ENCODE results near the gene KCNMA1. TPM values are rescaled to one million over a fixed set of nuclear protein-coding genes. Genes with fewer than 3 reads are reported as not detected.

Gene KCNMA1
- total and polyA plus RNA-seq, 10 donors = 9.3 to 114 (median 51.5) TPM

GRCh38 chr10:76880931-76881330, 756.7 kb downstream of the KCNMA1 start:
- Histone ChIP-seq H3K27ac (no peak overlapping the region), H3K9me3 (no peaks in the 10 kb centered on the region), H3K4me3 (no peak overlapping the region), H3K4me1 (peaks cover 0 to 32% (median 12%) of the 10 kb centered on the region in 6 donors), H3K27me3 (replicated peaks in 1 of 7) (no peaks in the 10 kb centered on the region), H3K36me3 (no peaks in the 10 kb centered on the region)
- TF ChIP-seq POLR2AphosphoS5 (IDR thresholded peaks at IDR 0.05) = no peak
- TF ChIP-seq POLR2A (IDR thresholded peaks at IDR 0.05) = no peak
- TF ChIP-seq, protein P1, sequence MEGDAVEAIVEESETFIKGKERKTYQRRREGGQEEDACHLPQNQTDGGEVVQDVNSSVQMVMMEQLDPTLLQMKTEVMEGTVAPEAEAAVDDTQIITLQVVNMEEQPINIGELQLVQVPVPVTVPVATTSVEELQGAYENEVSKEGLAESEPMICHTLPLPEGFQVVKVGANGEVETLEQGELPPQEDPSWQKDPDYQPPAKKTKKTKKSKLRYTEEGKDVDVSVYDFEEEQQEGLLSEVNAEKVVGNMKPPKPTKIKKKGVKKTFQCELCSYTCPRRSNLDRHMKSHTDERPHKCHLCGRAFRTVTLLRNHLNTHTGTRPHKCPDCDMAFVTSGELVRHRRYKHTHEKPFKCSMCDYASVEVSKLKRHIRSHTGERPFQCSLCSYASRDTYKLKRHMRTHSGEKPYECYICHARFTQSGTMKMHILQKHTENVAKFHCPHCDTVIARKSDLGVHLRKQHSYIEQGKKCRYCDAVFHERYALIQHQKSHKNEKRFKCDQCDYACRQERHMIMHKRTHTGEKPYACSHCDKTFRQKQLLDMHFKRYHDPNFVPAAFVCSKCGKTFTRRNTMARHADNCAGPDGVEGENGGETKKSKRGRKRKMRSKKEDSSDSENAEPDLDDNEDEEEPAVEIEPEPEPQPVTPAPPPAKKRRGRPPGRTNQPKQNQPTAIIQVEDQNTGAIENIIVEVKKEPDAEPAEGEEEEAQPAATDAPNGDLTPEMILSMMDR (IDR thresholded peaks at IDR 0.05 in 8 of 11, conservative IDR thresholded peaks at IDR 0.05 in 3 of 11) = no peak
- no peak for DNase-seq
- WGBS, 5 donors = 87 to 90% (median 88%) methylated on average over 4 of the region's 4 CpGs
- intact Hi-C loops (cut with DNase I; ENCODE audit: low total_unique reads) = no loop called here

DNA sequence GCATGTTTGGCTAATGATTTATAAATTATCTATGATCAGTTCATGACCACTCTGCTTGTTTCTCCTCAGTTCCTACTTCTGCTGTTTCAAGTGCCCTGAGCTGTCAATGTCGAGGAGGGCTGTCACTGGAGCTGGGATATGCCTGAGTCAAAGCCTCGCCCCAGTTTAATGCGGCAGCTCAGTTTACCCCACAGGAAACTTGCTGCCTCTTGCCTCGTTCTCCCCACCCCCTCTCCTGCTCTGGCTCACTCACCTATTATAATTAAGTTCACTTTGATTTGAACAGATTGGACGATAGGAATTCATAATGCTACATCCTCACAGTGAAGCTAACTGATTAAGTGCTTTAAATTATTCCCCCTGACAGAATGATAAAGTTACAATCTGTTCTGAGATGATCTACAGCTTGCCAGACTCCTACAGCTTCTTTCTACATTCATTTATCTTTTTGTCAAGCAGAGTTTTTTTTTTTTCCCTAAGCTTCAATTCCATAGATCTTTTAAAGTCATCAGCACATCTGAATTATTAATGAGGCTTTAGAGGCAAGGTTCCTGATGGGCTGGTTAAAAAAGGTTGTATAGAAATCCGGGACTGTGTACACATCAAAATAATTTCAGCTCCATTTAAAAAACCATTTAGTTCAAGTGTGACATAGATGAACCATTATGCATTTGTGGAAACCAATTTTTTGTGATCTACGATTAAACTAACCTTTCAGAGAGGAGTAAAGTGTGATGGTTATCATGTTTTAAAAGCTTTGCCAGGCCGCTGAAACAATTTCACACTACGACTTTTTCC, 758.3 kb downstream of the KCNMA1 start:
- Histone ChIP-seq H3K27ac (no peak overlapping the region), H3K4me3 (no peak overlapping the region), H3K27me3 (replicated peaks in 1 of 7) (no peaks in the 10 kb centered on the region), H3K9me3 (no peaks in the 10 kb centered on the region), H3K4me1 (peaks cover 0 to 29% (median 12%) of the 10 kb centered on the region in 6 donors), H3K36me3 (no peaks in the 10 kb centered on the region)
- DNase-seq = no peak
- no peak for TF ChIP-seq POLR2A (IDR thresholded peaks at IDR 0.05)
- no peak for TF ChIP-seq POLR2AphosphoS5 (IDR thresholded peaks at IDR 0.05)
- TF ChIP-seq, protein P1 (IDR thresholded peaks at IDR 0.05 in 8 of 11, conservative IDR thresholded peaks at IDR 0.05 in 3 of 11) = no peak
- intact Hi-C loops (cut with DNase I; ENCODE audit: low total_unique reads) = no loop called here
- 71 to 80% (median 79%) methylated on average over 9 of the region's 9 CpGs for WGBS, 5 donors

- Histone ChIP-seq H3K27ac (no peak overlapping the region), H3K4me1 (peaks cover 0 to 23% (median 12%) of the 10 kb centered on the region in 6 donors), H3K36me3 (no peaks in the 10 kb centered on the region), H3K4me3 (no peak overlapping the region), H3K9me3 (no peaks in the 10 kb centered on the region), H3K27me3 (replicated peaks in 1 of 7) (no peaks in the 10 kb centered on the region)
- intact Hi-C loops (cut with DNase I; ENCODE audit: low total_unique reads) = no loop called here
- TF ChIP-seq POLR2AphosphoS5 (IDR thresholded peaks at IDR 0.05) = no peak
- no peak for TF ChIP-seq POLR2A (IDR thresholded peaks at IDR 0.05)
- TF ChIP-seq, protein P1 (IDR thresholded peaks at IDR 0.05 in 8 of 11, conservative IDR thresholded peaks at IDR 0.05 in 3 of 11) = no peak
- WGBS, 5 donors = 65 to 68% (median 65%) methylated on average over 3 of the region's 3 CpGs
- DNase-seq = no peak
Observed at GRCh38 chr10:76878514-76878913, 759.1 kb downstream of the KCNMA1 start.

- H3K27ac ChIP-seq = no peak overlapping the region
- 79 to 86% (median 84%) methylated on average over 3 of the region's 3 CpGs for WGBS, 5 donors
Observed at GRCh38 chr10:76874896-76875295, 762.7 kb downstream of the KCNMA1 start.

More at GRCh38 chr10:76874896-76875295, 762.7 kb downstream of the KCNMA1 start:
- Histone ChIP-seq H3K36me3 (no peaks in the 10 kb centered on the region), H3K4me1 (no peaks in the 10 kb centered on the region), H3K4me3 (no peak overlapping the region), H3K27me3 (replicated peaks in 1 of 7) (no peaks in the 10 kb centered on the region), H3K9me3 (no peaks in the 10 kb centered on the region)
- DNase-seq = no peak
- TF ChIP-seq POLR2A (IDR thresholded peaks at IDR 0.05) (no peak), POLR2AphosphoS5 (IDR thresholded peaks at IDR 0.05) (no peak)
- TF ChIP-seq, protein P1 (IDR thresholded peaks at IDR 0.05 in 8 of 11, conservative IDR thresholded peaks at IDR 0.05 in 3 of 11) = no peak
- intact Hi-C loops (cut with DNase I; ENCODE audit: low total_unique reads) = no loop called here
